Mesenchymal stem cell (in vitro differentiated cells and primary cell): ENCODE results near the gene CCDC121.
A peak's percentile ranks its signal among the peaks of the same experiment; 100 is the strongest.

Experiments
- DNase-seq: peaks from one replicate; pipeline ENCODE4 v3.0.0-alpha.2; 2013
- H2AFZ ChIP-seq: one replicate; pipeline ENCODE4 v1.6.1; 2013; ENCODE audit warnings: low read depth, mild to moderate bottlenecking, control low read depth, inconsistent platforms, low read length, moderate library complexity
- H2AK5ac ChIP-seq: 2 replicates; pipeline ENCODE4 v1.6.1; 2013; ENCODE audit warnings: low read length, moderate library complexity, mild to moderate bottlenecking, inconsistent platforms; ENCODE audit not compliant: severe bottlenecking
- H2BK120ac ChIP-seq: one replicate; pipeline ENCODE4 v1.6.1; 2013; ENCODE audit warnings: low read depth, mild to moderate bottlenecking, inconsistent platforms, low read length, moderate library complexity
- H2BK12ac ChIP-seq, 2 experiments: one replicate each; pipeline ENCODE4 v1.6.1; 2013; ENCODE audit warnings: inconsistent platforms in 2 of 2, low read length in 2 of 2, mild to moderate bottlenecking in 2 of 2, moderate library complexity in 2 of 2, control low read depth in 1 of 2
- H2BK15ac ChIP-seq: one replicate; pipeline ENCODE4 v1.6.1; 2013; ENCODE audit warnings: mild to moderate bottlenecking, low read depth, inconsistent platforms; ENCODE audit not compliant: poor library complexity, severe bottlenecking
- H2BK5ac ChIP-seq: 2 replicates; pipeline ENCODE4 v1.6.1; 2013; ENCODE audit warnings: low read depth, mild to moderate bottlenecking, low read length, control low read depth, inconsistent platforms; ENCODE audit not compliant: poor library complexity, severe bottlenecking
- H3K14ac ChIP-seq, 2 experiments: one replicate each; pipeline ENCODE4 v1.6.1; 2013; ENCODE audit warnings: inconsistent platforms in 2 of 2, low read length in 2 of 2, control low read depth in 1 of 2, mild to moderate bottlenecking in 1 of 2, moderate library complexity in 1 of 2
- H3K18ac ChIP-seq, 2 experiments: one replicate each; pipeline ENCODE4 v1.6.1; 2013; ENCODE audit warnings: inconsistent platforms in 2 of 2, low read length in 2 of 2, control low read depth in 1 of 2, low read depth in 1 of 2, mild to moderate bottlenecking in 1 of 2
- H3K23ac ChIP-seq, 2 experiments: one replicate each; pipeline ENCODE4 v1.6.1; 2013; ENCODE audit warnings: inconsistent platforms in 2 of 2, low read length in 2 of 2, mild to moderate bottlenecking in 2 of 2, moderate library complexity in 2 of 2, control low read depth in 1 of 2
- H3K27ac ChIP-seq: 2 replicates; pipeline ENCODE4 v1.5.1; 2013; ENCODE audit warnings: mild to moderate bottlenecking, moderate library complexity, low read length, control low read depth, inconsistent platforms; ENCODE audit not compliant: poor library complexity, severe bottlenecking
- H3K27me3 ChIP-seq, 2 experiments: 2 replicates each; pipeline versions ENCODE4 v1.6.1 to v1.7.0; 2013; ENCODE audit warnings: low read length in 2 of 2, mild to moderate bottlenecking in 2 of 2, moderate library complexity in 2 of 2, control low read depth in 1 of 2, inconsistent platforms in 1 of 2; ENCODE audit not compliant: control insufficient read depth in 1 of 2, insufficient read depth in 1 of 2
- H3K36me3 ChIP-seq, 2 experiments: 2 replicates each; pipeline versions ENCODE4 v1.6.1 to v1.7.0; 2013; ENCODE audit warnings: low read length in 2 of 2, control low read depth in 1 of 2, inconsistent platforms in 1 of 2, low read depth in 1 of 2, mild to moderate bottlenecking in 1 of 2; ENCODE audit not compliant: insufficient read depth in 2 of 2, control insufficient read depth in 1 of 2
- H3K4ac ChIP-seq, 2 experiments: one replicate each; pipeline ENCODE4 v1.6.1; 2013; ENCODE audit warnings: inconsistent platforms in 2 of 2, low read length in 2 of 2, mild to moderate bottlenecking in 2 of 2, moderate library complexity in 2 of 2, control low read depth in 1 of 2, low read depth in 1 of 2
- H3K4me1 ChIP-seq: 2 replicates; pipeline ENCODE4 v1.6.1; 2013; ENCODE audit warnings: low read depth, low read length, control low read depth; ENCODE audit not compliant: control insufficient read depth, insufficient read depth
- H3K4me2 ChIP-seq: 2 replicates; pipeline ENCODE4 v1.6.1; 2013; ENCODE audit warnings: low read length, mild to moderate bottlenecking, inconsistent platforms; ENCODE audit not compliant: poor library complexity, severe bottlenecking
- H3K4me3 ChIP-seq, 2 experiments: 2 replicates each; pipeline versions ENCODE4 v1.5.1 to v1.7.0; 2013; ENCODE audit warnings: low read length in 2 of 2, mild to moderate bottlenecking in 2 of 2, control low read depth in 1 of 2, low read depth in 1 of 2; ENCODE audit not compliant: insufficient read depth in 1 of 2
- H3K79me1 ChIP-seq: replicated peaks from 2 replicates; pipeline ENCODE4 v1.6.1; 2013; ENCODE audit warnings: mild to moderate bottlenecking, control low read depth, low read length, inconsistent platforms; ENCODE audit not compliant: poor library complexity, severe bottlenecking
- H3K9ac ChIP-seq: 2 replicates; pipeline ENCODE4 v1.7.0; 2013; ENCODE audit warnings: mild to moderate bottlenecking, low read length, moderate library complexity
- H3K9me3 ChIP-seq: 2 replicates; pipeline ENCODE4 v1.7.0; 2013; ENCODE audit warnings: mild to moderate bottlenecking, low read length; ENCODE audit not compliant: control insufficient read depth
- H4K8ac ChIP-seq: one replicate; pipeline ENCODE4 v1.6.1; 2013; ENCODE audit warnings: inconsistent platforms, mild to moderate bottlenecking, low read length, moderate library complexity
- H4K91ac ChIP-seq: one replicate; pipeline ENCODE4 v1.6.1; 2013; ENCODE audit warnings: mild to moderate bottlenecking, low read length, inconsistent platforms
- WGBS: methylation state at CpG from one replicate; pipeline ENCODE4 v1.1.7; 2013; ENCODE audit warnings: mixed read lengths; 5-methylcytosine and 5-hydroxymethylcytosine counted together

Gene CCDC121

DNA sequence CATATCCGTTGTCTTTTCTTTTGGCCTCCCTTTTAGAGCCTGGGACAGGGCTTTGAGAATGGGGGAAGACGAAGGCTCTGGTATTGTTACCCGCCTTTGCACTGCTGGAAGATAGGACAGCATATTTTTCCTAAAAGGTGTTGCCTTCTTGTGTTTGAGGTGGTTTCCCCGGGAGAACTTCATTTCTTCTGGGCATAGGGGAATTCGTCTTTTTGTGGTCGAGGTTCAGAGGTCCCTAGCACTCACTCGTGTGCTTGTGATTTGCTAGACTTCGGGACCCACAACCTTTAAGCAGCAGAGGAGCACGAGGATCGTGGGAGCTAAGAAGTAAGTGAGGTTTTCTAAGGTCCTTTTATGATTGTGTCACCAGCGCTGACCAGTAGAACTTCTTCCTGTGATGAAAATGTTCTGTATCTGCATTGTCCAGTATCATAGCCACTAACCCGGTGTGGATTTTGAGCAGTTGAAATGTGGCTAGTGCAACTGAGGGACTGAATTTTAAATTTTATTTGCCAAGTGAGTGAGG lies 45.4 kb downstream of the CCDC121 start:
- peak overlapping the region; percentile 31 for H4K91ac ChIP-seq
- peak overlapping the region; percentile 24 for H3K27ac ChIP-seq
- H3K18ac ChIP-seq = peak overlapping the region in 1 of 2 experiments; percentile 1
- H2AFZ ChIP-seq = no peak overlapping the region
- no peak overlapping the region for H2BK5ac ChIP-seq
- no peak overlapping the region for H2BK12ac ChIP-seq
- peak overlapping the region; percentile 88 for H3K9ac ChIP-seq
- WGBS = 14% methylated on average over 12 of the region's 12 CpGs
- peaks cover 3% of the 10 kb centered on the region for H3K79me1 ChIP-seq
- peak; percentile 40 for DNase-seq
- no peaks in the 10 kb centered on the region for H3K36me3 ChIP-seq
- H2BK15ac ChIP-seq = peak overlapping the region; percentile 16
- H3K23ac ChIP-seq = no peak overlapping the region
- H2BK120ac ChIP-seq = no peak overlapping the region
- peaks cover 17% of the 10 kb centered on the region for H3K9me3 ChIP-seq
- H3K4me3 ChIP-seq = peak overlapping the region; percentile 64 to 92
- peak overlapping the region; percentile 13 to 65 for H3K4ac ChIP-seq
- H3K14ac ChIP-seq = no peak overlapping the region
- peak overlapping the region; percentile 74 for H2AK5ac ChIP-seq
- peak overlapping the region; percentile 66 for H4K8ac ChIP-seq
- H3K4me1 ChIP-seq = peaks cover 2% of the 10 kb centered on the region
- H3K27me3 ChIP-seq = no peaks in the 10 kb centered on the region
- H3K4me2 ChIP-seq = peak overlapping the region; percentile 62

GRCh38 chr2:27582695-27583389 lies 46.0 kb downstream of the CCDC121 start, which contains the start of gene ZNF512:
Gene ZNF512, plus strand, starts transcription at chr2:27583042. Its CDS starts 71 bp downstream, at chr2:27583113.
- DNase-seq = peak; percentile 93
- H2BK15ac ChIP-seq = peak within 1 kb of the TSS; percentile 16
- peaks cover 3% of the 10 kb centered on the region for H3K79me1 ChIP-seq
- peaks cover 23% of the 10 kb centered on the region for H3K9me3 ChIP-seq
- no peaks in the 10 kb centered on the region for H3K36me3 ChIP-seq
- 2% methylated on average over 36 of the region's 38 CpGs for WGBS
- no peaks in the 10 kb centered on the region for H3K27me3 ChIP-seq
- peak within 1 kb of the TSS; percentile 45 for H2BK120ac ChIP-seq
- peaks cover 2% of the 10 kb centered on the region for H3K4me1 ChIP-seq
- H3K9ac ChIP-seq = peak within 1 kb of the TSS; percentile 88
- peak within 1 kb of the TSS; percentile 86 for H4K91ac ChIP-seq
- H2AFZ ChIP-seq = peak within 1 kb of the TSS; percentile 60
- peak within 1 kb of the TSS; percentile 62 for H3K4me2 ChIP-seq
- H3K27ac ChIP-seq = peak within 1 kb of the TSS; percentile 60
- H2BK12ac ChIP-seq = no peak within 1 kb of the TSS
- peak within 1 kb of the TSS; percentile 98 for H4K8ac ChIP-seq
- no peak within 1 kb of the TSS for H2BK5ac ChIP-seq
- H3K18ac ChIP-seq = peak within 1 kb of the TSS; percentile 80 to 86
- H3K23ac ChIP-seq = no peak within 1 kb of the TSS
- H3K4ac ChIP-seq = peak within 1 kb of the TSS; percentile 75 to 87
- H2AK5ac ChIP-seq = peak within 1 kb of the TSS; percentile 74
- peak within 1 kb of the TSS in 1 of 2 experiments; percentile 81 for H3K14ac ChIP-seq
- H3K4me3 ChIP-seq = peak within 1 kb of the TSS; percentile 64 to 92

- no peak for DNase-seq
- Histone ChIP-seq H3K36me3 (no peaks in the 10 kb centered on the region), H3K79me1 (peaks cover 3% of the 10 kb centered on the region), H3K9ac (peak overlapping the region; percentile 88), H2BK120ac (peak overlapping the region; percentile 45), H3K27me3 (no peaks in the 10 kb centered on the region), H3K23ac (no peak overlapping the region), H2BK12ac (no peak overlapping the region), H2AK5ac (peak overlapping the region; percentile 61), H2AFZ (peak overlapping the region; percentile 60), H3K4ac (peak overlapping the region; percentile 75 to 87), H2BK15ac (no peak overlapping the region), H3K4me3 (peak overlapping the region; percentile 42 to 92), H3K9me3 (peaks cover 30% of the 10 kb centered on the region), H3K14ac (peak overlapping the region in 1 of 2 experiments; percentile 81), H4K8ac (peak overlapping the region; percentile 98), H4K91ac (peak overlapping the region; percentile 86), H3K4me1 (peaks cover 2% of the 10 kb centered on the region), H3K4me2 (peak overlapping the region; percentile 62), H3K18ac (peak overlapping the region; percentile 80 to 86), H2BK5ac (no peak overlapping the region), H3K27ac (peak overlapping the region; percentile 60)
- 94% methylated on average over 12 of the region's 16 CpGs for WGBS
Measured at GRCh38 chr2:27582129-27582694, 46.6 kb downstream of the CCDC121 start.
